ENCODE measurements around the gene KCNJ10.

Gene KCNJ10

GRCh38 chr1:160098852-160099561, 29.0 kb upstream of the KCNJ10 start:
- peak; percentile 98 for DNase-seq (ENCODE audit: low read depth)

- peak; percentile 88 for DNase-seq (ENCODE audit: low read depth)
These were observed 28.2 kb upstream of the KCNJ10 start, which contains the start of gene IGSF8 for GRCh38 chr1:160097911-160098851. Gene IGSF8, minus strand, starts transcription at chr1:160098619. Its CDS starts 147 bp downstream, at chr1:160098472.

- DNase-seq (ENCODE audit: low read depth) = no peak
These were observed 27.4 kb upstream of the KCNJ10 start for GRCh38 chr1:160097151-160097910.

- DNase-seq (ENCODE audit: low read depth) = no peak
These were observed 26.5 kb upstream of the KCNJ10 start for GRCh38 chr1:160096274-160097116.

GRCh38 chr1:160095382-160096105, 25.6 kb upstream of the KCNJ10 start:
- DNase-seq (ENCODE audit: low read depth) = no peak

- no peak for DNase-seq (ENCODE audit: low read depth)
These were observed 24.8 kb upstream of the KCNJ10 start for GRCh38 chr1:160094806-160095205.

GRCh38 chr1:160094291-160094625, 24.3 kb upstream of the KCNJ10 start:
- no peak for DNase-seq (ENCODE audit: low read depth)

GRCh38 chr1:160093624-160094290, 23.8 kb upstream of the KCNJ10 start:
- DNase-seq (ENCODE audit: low read depth) = no peak

- no peak for DNase-seq (ENCODE audit: low read depth)
These were observed 23.1 kb upstream of the KCNJ10 start for GRCh38 chr1:160093069-160093395.

GRCh38 chr1:160092366-160093068, 22.6 kb upstream of the KCNJ10 start:
- no peak for DNase-seq (ENCODE audit: low read depth)

- DNase-seq (ENCODE audit: low read depth) = no peak
These were observed 21.8 kb upstream of the KCNJ10 start for GRCh38 chr1:160091666-160092223.

- no peak for DNase-seq (ENCODE audit: low read depth)
These were observed 20.8 kb upstream of the KCNJ10 start for GRCh38 chr1:160090760-160091159.

- DNase-seq (ENCODE audit: low read depth) = no peak
These were observed 19.9 kb upstream of the KCNJ10 start for GRCh38 chr1:160089883-160090282.

- no peak for DNase-seq (ENCODE audit: low read depth)
These were observed 17.2 kb upstream of the KCNJ10 start for GRCh38 chr1:160087118-160087662.

- DNase-seq (ENCODE audit: low read depth) = no peak
These were observed 16.5 kb upstream of the KCNJ10 start for GRCh38 chr1:160086456-160086892.

- DNase-seq (ENCODE audit: low read depth) = peak; percentile 51
These were observed 15.9 kb upstream of the KCNJ10 start for GRCh38 chr1:160085686-160086455.

- no peak for DNase-seq (ENCODE audit: low read depth)
These were observed 14.9 kb upstream of the KCNJ10 start for GRCh38 chr1:160084771-160085321.

All from activated T-helper 1 cell treated with Interleukin-2 at 50 U/mL for 16 hours (primary cell).